Measurements from ENCODE around the gene CAMTA2.
A peak's percentile ranks its signal among the peaks of the same experiment; 100 is the strongest.

CAMTA2 gene

GRCh38 chr17:4947010-4947410 is 40.5 kb downstream of the CAMTA2 start:
- no peak for TF ChIP-seq CTCF (IDR thresholded peaks at IDR 0.05)
- Histone ChIP-seq H3K4me1 (peaks cover 11% of the 10 kb centered on the region), H3K4me3 (ENCODE audit: low read depth, low read length) (peak overlapping the region; percentile 98), H3K27me3 (ENCODE audit: control insufficient read depth, insufficient read depth, low read length) (no peaks in the 10 kb centered on the region), H3K4me2 (ENCODE audit: low read length) (peak overlapping the region; percentile 79), H3K9ac (no peak overlapping the region), H3K79me2 (peaks cover 4% of the 10 kb centered on the region), H3K36me3 (ENCODE audit: control insufficient read depth, insufficient read depth, low read length) (no peaks in the 10 kb centered on the region), H3K9me3 (ENCODE audit: control insufficient read depth, low read length) (no peaks in the 10 kb centered on the region), H3K27ac (peak overlapping the region; percentile 92), H2AFZ (no peak overlapping the region)

- H3K4me1 ChIP-seq = peaks cover 16% of the 10 kb centered on the region
- H3K27ac ChIP-seq = peak overlapping the region; percentile 92
- H3K4me2 ChIP-seq (ENCODE audit: low read length) = peak overlapping the region; percentile 79
- no peaks in the 10 kb centered on the region for H3K27me3 ChIP-seq (ENCODE audit: control insufficient read depth, insufficient read depth, low read length)
- no peak overlapping the region for H2AFZ ChIP-seq
- no peaks in the 10 kb centered on the region for H3K36me3 ChIP-seq (ENCODE audit: control insufficient read depth, insufficient read depth, low read length)
- H3K9ac ChIP-seq = no peak overlapping the region
- no peaks in the 10 kb centered on the region for H3K9me3 ChIP-seq (ENCODE audit: control insufficient read depth, low read length)
- H3K4me3 ChIP-seq (ENCODE audit: low read depth, low read length) = peak overlapping the region; percentile 98
- H3K79me2 ChIP-seq = peaks cover 9% of the 10 kb centered on the region
- no peak for TF ChIP-seq CTCF (IDR thresholded peaks at IDR 0.05)
Measured at GRCh38 chr17:4946312-4946976, 41.0 kb downstream of the CAMTA2 start.

GRCh38 chr17:4945944-4946280 is 41.6 kb downstream of the CAMTA2 start:
- H3K4me2 ChIP-seq (ENCODE audit: low read length) = no peak overlapping the region
- H3K27me3 ChIP-seq (ENCODE audit: control insufficient read depth, insufficient read depth, low read length) = no peaks in the 10 kb centered on the region
- no peak overlapping the region for H3K9ac ChIP-seq
- peak overlapping the region; percentile 92 for H3K27ac ChIP-seq
- H3K4me3 ChIP-seq (ENCODE audit: low read depth, low read length) = no peak overlapping the region
- no peak for TF ChIP-seq CTCF (IDR thresholded peaks at IDR 0.05)
- peaks cover 21% of the 10 kb centered on the region for H3K4me1 ChIP-seq
- H3K36me3 ChIP-seq (ENCODE audit: control insufficient read depth, insufficient read depth, low read length) = no peaks in the 10 kb centered on the region
- no peaks in the 10 kb centered on the region for H3K9me3 ChIP-seq (ENCODE audit: control insufficient read depth, low read length)
- H3K79me2 ChIP-seq = peaks cover 13% of the 10 kb centered on the region
- H2AFZ ChIP-seq = no peak overlapping the region

GRCh38 chr17:4945176-4945943 is 42.1 kb downstream of the CAMTA2 start:
- Histone ChIP-seq H3K4me1 (peaks cover 18% of the 10 kb centered on the region), H3K36me3 (ENCODE audit: control insufficient read depth, insufficient read depth, low read length) (no peaks in the 10 kb centered on the region)
- no peak for TF ChIP-seq CTCF (IDR thresholded peaks at IDR 0.05)

More at GRCh38 chr17:4945176-4945943, 42.1 kb downstream of the CAMTA2 start:
- Histone ChIP-seq H3K4me2 (ENCODE audit: low read length) (no peak overlapping the region), H2AFZ (no peak overlapping the region), H3K79me2 (peaks cover 16% of the 10 kb centered on the region), H3K9ac (no peak overlapping the region), H3K27me3 (ENCODE audit: control insufficient read depth, insufficient read depth, low read length) (no peaks in the 10 kb centered on the region), H3K9me3 (ENCODE audit: control insufficient read depth, low read length) (no peaks in the 10 kb centered on the region), H3K27ac (peak overlapping the region; percentile 16), H3K4me3 (ENCODE audit: low read depth, low read length) (no peak overlapping the region)

Data from parathyroid adenoma (tissue), 2 donors.